GM12891 (cell line): Measurements from ENCODE around the gene ADAM17.

Experiments used
- DNase-seq: peaks from one replicate; pipeline ENCODE4 v3.0.0; 2011; ENCODE audit warnings: low spot score; ENCODE audit not compliant: insufficient read length
- FAIRE-seq: peaks from 2 replicates; lab custom pipeline; 2011; peaks lifted over from hg19 to GRCh38; lab: Jason Lieb, UNC
- PAX5 ChIP-seq: IDR thresholded peaks from 2 replicates; pipeline ENCODE4 v1.6.1; 2011; ENCODE audit warnings: low read length, moderate library complexity, mild to moderate bottlenecking; ENCODE audit not compliant: insufficient read depth, severe bottlenecking
- POLR2A ChIP-seq: IDR thresholded peaks from 2 replicates; pipeline ENCODE4 v1.6.1; 2011; ENCODE audit warnings: low read depth, low read length, control low read depth
- POLR2AphosphoS5 ChIP-seq: IDR thresholded peaks from 2 replicates; pipeline ENCODE4 v1.6.1; 2011; ENCODE audit warnings: low read depth, low read length, control low read depth
- POU2F2 ChIP-seq: IDR thresholded peaks from 2 replicates; pipeline ENCODE4 v1.6.1; 2011; ENCODE audit warnings: low read depth, mild to moderate bottlenecking, control low read depth, low read length, moderate library complexity
- SPI1 ChIP-seq: IDR thresholded peaks from 2 replicates; pipeline ENCODE4 v1.6.1; 2011; ENCODE audit warnings: low read depth, low read length, control low read depth
- TAF1 ChIP-seq: IDR thresholded peaks from 2 replicates; pipeline ENCODE4 v1.6.1; 2011; ENCODE audit warnings: low read depth, low read length, control low read depth

ADAM17 gene

GRCh38 chr2:9497017-9497416, 58.6 kb downstream of the ADAM17 start:
- no peak for TF ChIP-seq POLR2A
- TF ChIP-seq PAX5: no peak
- no peak for TF ChIP-seq SPI1
- TF ChIP-seq POLR2AphosphoS5: no peak
- TF ChIP-seq TAF1: no peak
- TF ChIP-seq POU2F2: no peak
- FAIRE-seq: no peak
- DNase-seq: no peak

GRCh38 chr2:9494081-9494480, 61.5 kb downstream of the ADAM17 start:
- TF ChIP-seq SPI1 (no peak), PAX5 (no peak), POLR2AphosphoS5 (no peak), POLR2A (no peak), POU2F2 (no peak), TAF1 (no peak)
- no peak for FAIRE-seq
- DNase-seq: no peak

- FAIRE-seq: no peak
Observed at GRCh38 chr2:9493478-9493877, 62.2 kb downstream of the ADAM17 start.

GRCh38 chr2:9492927-9493326, 62.7 kb downstream of the ADAM17 start:
- DNase-seq: no peak
- no peak for TF ChIP-seq POLR2A
- TF ChIP-seq POLR2AphosphoS5: no peak
- TF ChIP-seq PAX5: no peak
- TF ChIP-seq SPI1: no peak
- TF ChIP-seq TAF1: no peak
- TF ChIP-seq POU2F2: no peak
- no peak for FAIRE-seq

More at GRCh38 chr2:9493478-9493877, 62.2 kb downstream of the ADAM17 start:
- TF ChIP-seq POU2F2: no peak
- no peak for TF ChIP-seq TAF1
- TF ChIP-seq PAX5: no peak
- no peak for DNase-seq

- DNase-seq: no peak
- FAIRE-seq: no peak
- no peak for TF ChIP-seq TAF1
- no peak for TF ChIP-seq POU2F2
- no peak for TF ChIP-seq POLR2AphosphoS5
- TF ChIP-seq PAX5: no peak
- TF ChIP-seq SPI1: no peak
- no peak for TF ChIP-seq POLR2A
Observed at GRCh38 chr2:9490789-9491188, 64.8 kb downstream of the ADAM17 start.

- no peak for FAIRE-seq
- TF ChIP-seq PAX5: no peak
- no peak for TF ChIP-seq POLR2AphosphoS5
- no peak for TF ChIP-seq SPI1
- no peak for TF ChIP-seq TAF1
- TF ChIP-seq POU2F2: no peak
- no peak for DNase-seq
Observed at GRCh38 chr2:9488583-9489547, 66.8 kb downstream of the ADAM17 start.

GRCh38 chr2:9484533-9484932, 71.1 kb downstream of the ADAM17 start:
- no peak for TF ChIP-seq SPI1
- TF ChIP-seq TAF1: no peak
- no peak for TF ChIP-seq POU2F2
- no peak for TF ChIP-seq PAX5
- no peak for TF ChIP-seq POLR2AphosphoS5
- TF ChIP-seq POLR2A: no peak
- DNase-seq: no peak
- no peak for FAIRE-seq

- DNase-seq (no peak), FAIRE-seq (no peak)
Observed at GRCh38 chr2:9483107-9483506, 72.5 kb downstream of the ADAM17 start.

GRCh38 chr2:9480157-9480556, 75.5 kb downstream of the ADAM17 start:
- FAIRE-seq (no peak), DNase-seq (no peak)
- no peak for TF ChIP-seq PAX5
- no peak for TF ChIP-seq POU2F2
- TF ChIP-seq SPI1: no peak
- no peak for TF ChIP-seq POLR2AphosphoS5
- TF ChIP-seq POLR2A: no peak
- TF ChIP-seq TAF1: no peak

More at GRCh38 chr2:9483107-9483506, 72.5 kb downstream of the ADAM17 start:
- TF ChIP-seq POU2F2 (no peak), TAF1 (no peak), SPI1 (no peak), PAX5 (no peak), POLR2AphosphoS5 (no peak), POLR2A (no peak)

- FAIRE-seq (no peak), DNase-seq (no peak)
- TF ChIP-seq TAF1 (no peak), PAX5 (no peak), SPI1 (no peak), POLR2AphosphoS5 (no peak), POU2F2 (no peak), POLR2A (no peak)
Observed at GRCh38 chr2:9478526-9478925, 77.1 kb downstream of the ADAM17 start.
